ENCODE results near the gene CTNND2.

Gene CTNND2

GRCh38 chr5:11052871-11053270 is 851.4 kb downstream of the CTNND2 start:
- no peak for DNase-seq (ENCODE audit: extremely low read depth in 1 of 2, low read depth in 1 of 2)

- DNase-seq (ENCODE audit: extremely low read depth in 1 of 2, low read depth in 1 of 2) = no peak
Measured at GRCh38 chr5:11050596-11051304, 853.5 kb downstream of the CTNND2 start.

GRCh38 chr5:11048760-11049159 is 855.5 kb downstream of the CTNND2 start:
- no peak for DNase-seq (ENCODE audit: extremely low read depth in 1 of 2, low read depth in 1 of 2)

- DNase-seq (ENCODE audit: extremely low read depth in 1 of 2, low read depth in 1 of 2) = no peak
Measured at GRCh38 chr5:11047625-11048024, 856.6 kb downstream of the CTNND2 start.

- DNase-seq (ENCODE audit: extremely low read depth in 1 of 2, low read depth in 1 of 2) = no peak
Measured at GRCh38 chr5:11047030-11047429, 857.2 kb downstream of the CTNND2 start.

GRCh38 chr5:11046160-11046559 is 858.1 kb downstream of the CTNND2 start:
- no peak for DNase-seq (ENCODE audit: extremely low read depth in 1 of 2, low read depth in 1 of 2)

GRCh38 chr5:11045411-11045810 is 858.8 kb downstream of the CTNND2 start:
- DNase-seq (ENCODE audit: extremely low read depth in 1 of 2, low read depth in 1 of 2) = no peak

- no peak for DNase-seq (ENCODE audit: extremely low read depth in 1 of 2, low read depth in 1 of 2)
Measured at GRCh38 chr5:11044581-11044980, 859.7 kb downstream of the CTNND2 start.

GRCh38 chr5:11043881-11044280 is 860.4 kb downstream of the CTNND2 start:
- no peak for DNase-seq (ENCODE audit: extremely low read depth in 1 of 2, low read depth in 1 of 2)

GRCh38 chr5:11040345-11040744 is 863.9 kb downstream of the CTNND2 start:
- no peak for DNase-seq (ENCODE audit: extremely low read depth in 1 of 2, low read depth in 1 of 2)

- no peak for DNase-seq (ENCODE audit: extremely low read depth in 1 of 2, low read depth in 1 of 2)
Measured at GRCh38 chr5:11038772-11039171, 865.5 kb downstream of the CTNND2 start.

- DNase-seq (ENCODE audit: extremely low read depth in 1 of 2, low read depth in 1 of 2) = no peak
Measured at GRCh38 chr5:11037941-11038340, 866.3 kb downstream of the CTNND2 start.

GRCh38 chr5:11037080-11037479 is 867.2 kb downstream of the CTNND2 start:
- no peak for DNase-seq (ENCODE audit: extremely low read depth in 1 of 2, low read depth in 1 of 2)

GRCh38 chr5:11030671-11031070 is 873.6 kb downstream of the CTNND2 start:
- no peak for DNase-seq (ENCODE audit: extremely low read depth in 1 of 2, low read depth in 1 of 2)

- DNase-seq (ENCODE audit: extremely low read depth in 1 of 2, low read depth in 1 of 2) = no peak
Measured at GRCh38 chr5:11027660-11028059, 876.6 kb downstream of the CTNND2 start.

- no peak for DNase-seq (ENCODE audit: extremely low read depth in 1 of 2, low read depth in 1 of 2)
Measured at GRCh38 chr5:11026543-11026942, 877.7 kb downstream of the CTNND2 start.

- no peak for DNase-seq (ENCODE audit: extremely low read depth in 1 of 2, low read depth in 1 of 2)
Measured at GRCh38 chr5:11023945-11024344, 880.3 kb downstream of the CTNND2 start.

- DNase-seq (ENCODE audit: extremely low read depth in 1 of 2, low read depth in 1 of 2) = no peak
Measured at GRCh38 chr5:11013793-11014192, 890.5 kb downstream of the CTNND2 start.

GRCh38 chr5:11012295-11012694 is 892.0 kb downstream of the CTNND2 start:
- no peak for DNase-seq (ENCODE audit: extremely low read depth in 1 of 2, low read depth in 1 of 2)

GRCh38 chr5:11010429-11011210 is 893.6 kb downstream of the CTNND2 start:
- DNase-seq (ENCODE audit: extremely low read depth in 1 of 2, low read depth in 1 of 2) = no peak

GRCh38 chr5:11009576-11009975 is 894.7 kb downstream of the CTNND2 start:
- DNase-seq (ENCODE audit: extremely low read depth in 1 of 2, low read depth in 1 of 2) = no peak

GRCh38 chr5:11007269-11007870 is 896.9 kb downstream of the CTNND2 start:
- no peak for DNase-seq (ENCODE audit: extremely low read depth in 1 of 2, low read depth in 1 of 2)
